Renal cortex interstitium (tissue), 11 donors: ENCODE data around the gene RGS6. TPM values are rescaled to one million over a fixed set of nuclear protein-coding genes. Genes with fewer than 3 reads are reported as not detected.

Experiments
- DNase-seq, 11 donors: peaks; one replicate each; pipeline ENCODE4 v3.0.0-alpha.2; 2013; ENCODE audit warnings: low read depth in 9 of 11, low spot score in 4 of 11; ENCODE audit errors: extremely low read depth in 1 of 11
- polyA plus RNA-seq, 3 donors: library from polyadenylated mRNA; unstranded; fragments of 120-200 nt; gene quantifications; one replicate each; pipeline ENCODE4 v1.2.1, GENCODE V29; 2013; ENCODE audit not compliant: insufficient read length in 3 of 3

Gene RGS6
- polyA plus RNA-seq, 3 donors, result 1.4 to 1.7 (median 1.4) TPM

DNA sequence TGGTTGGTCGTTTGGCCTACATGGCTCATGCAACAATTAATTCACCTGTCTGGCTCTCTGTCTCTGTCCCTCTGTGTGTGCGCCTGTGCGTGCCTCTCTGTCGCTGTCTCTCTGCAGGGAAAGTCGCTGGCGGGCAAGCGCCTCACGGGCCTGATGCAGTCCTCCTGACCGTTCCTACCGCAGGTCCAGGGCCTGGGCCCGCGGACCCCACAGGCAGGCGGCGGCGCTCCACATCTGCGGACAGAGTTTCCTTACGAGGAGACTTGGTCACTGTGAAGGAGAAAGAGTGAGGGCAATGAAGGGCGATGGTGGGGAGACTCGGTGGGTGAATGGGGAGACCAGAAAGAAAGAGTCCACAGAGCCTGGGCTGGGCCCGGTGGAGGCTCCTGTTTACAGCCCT, 630.1 kb downstream of the RGS6 start:
- no peak for DNase-seq

DNA sequence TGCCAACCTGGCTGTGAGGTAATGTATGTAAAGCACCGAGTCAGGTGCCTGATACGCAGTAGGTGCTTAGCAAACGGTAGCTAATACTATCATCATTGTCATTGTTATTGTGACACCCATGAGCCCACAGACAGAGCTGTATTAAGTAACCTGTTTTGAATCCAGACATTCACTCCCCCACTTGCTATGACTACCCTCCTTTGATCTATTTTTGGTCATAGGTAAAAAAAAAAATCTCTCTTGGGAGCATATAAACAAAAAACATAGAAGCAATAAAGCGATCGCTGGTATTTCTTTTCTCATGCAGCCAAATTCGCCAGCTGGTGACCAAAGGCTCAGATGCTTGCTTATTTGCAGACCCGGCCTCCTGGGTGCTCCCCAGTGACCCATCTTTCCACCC, 631.4 kb downstream of the RGS6 start:
- DNase-seq, result no peak

DNA sequence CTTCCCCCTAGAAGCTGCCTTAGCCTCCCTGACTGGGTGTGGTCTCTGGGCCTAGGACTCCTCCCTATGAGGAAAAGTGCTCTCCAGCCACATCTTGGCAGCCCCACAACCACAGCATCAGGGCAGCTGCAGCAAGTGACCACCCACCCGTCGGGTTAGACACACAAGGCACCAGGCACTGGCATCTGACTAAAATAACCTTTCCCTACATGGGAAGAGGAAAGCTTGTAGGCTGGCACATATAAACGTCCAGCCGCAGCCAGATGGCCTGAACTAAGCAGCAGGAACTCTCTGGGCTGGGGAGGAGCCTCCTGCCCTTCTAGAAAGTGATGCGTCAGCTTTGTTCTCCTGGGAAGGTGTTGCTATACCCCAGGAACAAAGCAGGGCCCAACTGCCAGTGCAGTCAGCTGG, 632.9 kb downstream of the RGS6 start:
- DNase-seq, result no peak

DNA sequence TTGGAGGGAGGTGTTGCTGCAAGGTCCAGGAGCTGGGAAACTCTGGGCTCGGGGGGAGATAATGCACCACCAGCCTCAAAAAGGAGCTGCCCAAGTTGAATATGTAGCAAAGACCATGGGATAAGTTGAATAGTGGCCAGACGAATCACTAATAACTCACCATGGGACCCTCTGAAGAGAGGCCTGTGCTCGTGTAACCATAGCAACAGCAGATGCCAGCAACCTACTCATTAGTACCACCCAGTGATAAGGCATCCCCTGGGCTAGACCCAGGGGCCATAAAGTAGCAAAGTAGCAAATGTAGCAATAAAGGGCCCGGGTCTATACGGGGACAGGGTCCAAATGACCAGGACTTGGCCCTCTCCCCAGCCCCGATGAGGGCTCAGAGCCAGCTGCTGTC, 633.7 kb downstream of the RGS6 start:
- no peak for DNase-seq

DNA sequence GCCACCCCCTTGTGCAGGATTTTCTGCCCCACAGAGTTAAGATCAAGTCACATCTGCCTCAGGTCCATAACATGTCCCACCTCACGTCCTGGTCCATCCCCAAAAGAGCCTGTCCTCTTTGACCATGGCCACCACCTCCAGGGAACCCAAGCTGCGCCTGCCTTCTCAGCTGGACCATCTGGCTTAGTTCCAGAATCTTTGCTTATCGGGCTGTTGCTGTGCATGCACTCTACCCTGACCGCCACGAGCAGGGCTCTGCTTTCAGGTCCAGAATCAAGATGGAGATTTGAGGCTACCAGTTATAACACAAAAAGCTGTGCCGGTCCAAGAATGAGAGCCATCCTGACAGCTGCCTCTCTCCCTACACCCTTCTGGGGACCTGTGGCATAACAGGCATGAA, 635.0 kb downstream of the RGS6 start:
- DNase-seq, result no peak

DNA sequence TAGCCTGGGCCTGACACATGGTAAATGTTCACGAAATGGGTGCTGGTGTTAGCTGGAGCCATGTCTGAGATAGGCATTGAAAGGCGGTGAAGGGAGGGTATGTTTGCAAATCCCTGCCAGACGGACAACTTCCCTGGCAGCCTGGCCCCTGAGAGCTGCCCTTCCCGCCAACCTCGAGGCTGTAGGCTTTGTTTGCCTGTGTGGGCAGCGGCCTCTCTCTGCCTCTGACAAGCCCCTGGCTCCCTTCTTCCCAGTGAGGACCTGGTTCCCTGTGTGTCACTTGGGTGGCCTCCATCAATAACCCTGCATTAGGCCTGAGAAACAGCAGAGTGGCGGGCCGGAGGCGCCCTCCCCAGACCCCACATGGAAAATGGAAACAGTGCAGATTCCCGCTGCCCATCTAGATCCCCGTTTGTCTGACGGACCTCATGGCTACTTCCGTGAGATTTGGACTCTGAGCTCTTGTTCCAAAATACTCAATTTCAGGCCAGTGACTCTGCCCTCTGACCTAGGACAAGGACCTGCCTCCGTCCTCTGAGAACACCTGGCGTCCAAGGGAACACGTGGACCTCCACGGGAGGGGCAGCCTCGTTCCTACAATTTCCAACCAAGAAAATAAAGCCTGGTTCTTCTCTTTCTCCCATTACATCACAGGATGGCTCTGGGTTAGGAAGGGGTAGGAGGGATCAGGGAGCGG, 636.2 kb downstream of the RGS6 start:
- DNase-seq, result no peak

DNA sequence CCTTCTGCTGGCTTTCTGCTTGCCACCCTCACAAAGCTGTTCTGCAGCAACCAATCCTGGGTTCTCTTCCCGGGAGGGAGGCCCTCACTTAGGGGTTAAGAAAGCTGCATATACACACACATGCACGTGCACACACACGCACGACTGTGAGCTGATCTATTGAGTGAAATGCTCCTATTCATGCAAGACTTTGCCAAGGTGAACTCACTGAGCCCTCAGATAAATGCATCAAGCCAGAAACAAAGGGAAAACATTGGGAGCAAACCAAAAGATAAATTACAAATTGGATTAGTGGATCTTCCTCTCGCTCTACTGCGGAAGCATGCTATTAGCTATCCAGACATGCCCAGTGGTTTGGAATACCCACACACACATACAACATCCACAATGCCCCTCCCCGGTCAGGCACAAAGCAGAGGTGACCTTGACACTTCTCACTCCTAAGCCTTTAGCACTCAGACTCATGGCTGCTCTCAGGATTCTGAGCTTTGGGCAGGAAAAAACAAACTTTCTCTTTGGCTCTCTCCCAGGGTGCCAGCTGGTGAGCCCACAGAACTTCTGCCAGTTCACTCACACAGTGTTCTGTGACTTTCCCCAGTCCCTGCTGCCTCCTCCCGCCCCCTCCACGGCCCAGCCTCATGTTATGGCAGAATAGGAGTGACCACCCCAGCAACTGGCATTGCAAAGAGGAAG, 641.6 kb downstream of the RGS6 start:
- no peak for DNase-seq

DNA sequence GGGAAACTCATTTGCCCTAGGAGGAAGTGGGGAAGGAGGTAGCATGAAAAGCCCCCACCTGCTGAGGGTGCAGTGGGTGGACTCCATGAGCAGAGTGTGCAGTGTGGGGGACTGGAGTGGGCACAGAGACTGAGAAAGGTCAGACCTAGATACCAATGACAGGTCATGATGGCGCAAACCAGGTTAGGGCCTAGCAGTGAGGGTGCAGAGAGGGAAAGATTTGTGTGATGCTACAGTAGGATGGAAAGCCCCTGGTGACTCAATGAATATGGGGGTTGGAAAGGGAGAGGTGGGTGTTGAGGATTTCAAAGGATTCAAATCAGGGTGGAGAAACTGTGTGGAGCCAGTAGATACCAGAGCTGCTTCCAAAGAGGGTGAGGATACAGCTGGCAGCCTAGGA, 642.5 kb downstream of the RGS6 start:
- DNase-seq, result no peak

DNA sequence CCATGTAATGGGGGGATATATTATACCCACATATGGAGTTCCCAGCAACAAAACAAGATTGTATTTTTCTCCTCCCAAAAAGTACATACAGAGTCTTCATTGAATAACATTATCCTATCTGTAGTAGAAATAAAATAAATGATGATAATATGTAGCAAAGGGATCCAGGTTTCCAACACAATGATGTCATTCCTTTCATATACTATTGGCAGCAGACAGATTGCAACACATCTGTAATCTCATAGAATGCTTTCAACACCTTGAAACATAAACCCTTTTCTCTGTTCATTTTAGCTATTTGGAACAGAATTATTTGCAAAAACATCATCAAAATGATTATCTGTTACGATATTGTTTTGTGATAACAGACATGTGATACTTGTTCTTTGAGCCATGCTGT, 644.0 kb downstream of the RGS6 start:
- no peak for DNase-seq

DNA sequence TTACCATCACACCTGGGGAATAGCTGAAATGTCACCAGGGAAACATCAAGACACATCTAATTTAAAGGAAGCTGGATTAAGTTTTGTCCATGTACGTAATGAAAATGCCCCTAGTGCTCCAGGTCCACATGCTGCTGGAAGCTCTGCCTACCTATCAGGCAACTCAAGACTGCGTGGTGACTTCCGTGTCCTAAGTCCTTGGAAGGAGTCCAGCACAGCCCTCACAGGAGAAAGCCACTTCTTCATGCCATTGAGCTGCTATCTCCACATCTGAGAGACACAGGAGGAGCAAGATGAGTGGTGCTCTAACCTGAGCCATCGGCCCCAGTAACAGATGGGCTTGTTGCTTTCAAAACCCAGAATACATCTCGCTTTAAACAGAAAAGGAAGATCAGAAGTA, 645.3 kb downstream of the RGS6 start:
- no peak for DNase-seq

DNA sequence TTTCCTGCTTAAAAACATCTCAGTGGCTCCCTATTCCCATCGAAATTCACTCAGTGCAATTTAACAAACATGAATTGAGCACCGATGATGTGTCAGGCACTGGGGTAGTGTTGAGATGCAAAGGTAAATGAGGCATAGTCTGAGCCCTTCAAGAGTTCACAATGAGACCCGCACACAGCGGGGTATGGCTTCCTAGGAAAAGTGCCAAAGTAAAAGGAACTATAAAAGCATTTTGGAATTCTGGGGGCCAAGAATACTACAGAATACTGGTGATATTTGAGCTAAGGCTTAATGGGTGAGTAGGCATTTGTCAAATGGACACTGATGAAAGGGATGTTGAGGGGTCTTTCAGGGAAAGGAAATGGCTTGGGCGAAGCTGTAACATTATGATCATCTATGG, 646.3 kb downstream of the RGS6 start:
- DNase-seq, result no peak

DNA sequence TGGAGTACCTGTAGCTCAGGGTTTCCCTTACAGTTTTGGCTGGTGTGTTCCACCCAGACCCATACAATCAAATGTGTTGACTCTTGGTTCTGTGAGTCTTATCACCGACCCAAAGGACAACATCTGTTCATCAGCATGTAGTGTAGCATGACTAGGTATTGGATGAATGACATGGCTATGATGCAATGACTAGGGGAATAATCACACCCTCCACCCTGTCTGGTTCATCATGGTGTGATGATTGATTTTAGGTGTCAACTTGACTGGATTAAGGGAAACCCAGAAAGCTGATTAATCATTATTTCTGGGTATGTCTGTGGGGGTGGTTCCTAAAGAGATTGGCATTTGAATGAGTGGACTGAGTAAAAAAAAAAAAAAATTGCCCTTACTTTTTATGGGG, 650.4 kb downstream of the RGS6 start:
- DNase-seq, result no peak

DNA sequence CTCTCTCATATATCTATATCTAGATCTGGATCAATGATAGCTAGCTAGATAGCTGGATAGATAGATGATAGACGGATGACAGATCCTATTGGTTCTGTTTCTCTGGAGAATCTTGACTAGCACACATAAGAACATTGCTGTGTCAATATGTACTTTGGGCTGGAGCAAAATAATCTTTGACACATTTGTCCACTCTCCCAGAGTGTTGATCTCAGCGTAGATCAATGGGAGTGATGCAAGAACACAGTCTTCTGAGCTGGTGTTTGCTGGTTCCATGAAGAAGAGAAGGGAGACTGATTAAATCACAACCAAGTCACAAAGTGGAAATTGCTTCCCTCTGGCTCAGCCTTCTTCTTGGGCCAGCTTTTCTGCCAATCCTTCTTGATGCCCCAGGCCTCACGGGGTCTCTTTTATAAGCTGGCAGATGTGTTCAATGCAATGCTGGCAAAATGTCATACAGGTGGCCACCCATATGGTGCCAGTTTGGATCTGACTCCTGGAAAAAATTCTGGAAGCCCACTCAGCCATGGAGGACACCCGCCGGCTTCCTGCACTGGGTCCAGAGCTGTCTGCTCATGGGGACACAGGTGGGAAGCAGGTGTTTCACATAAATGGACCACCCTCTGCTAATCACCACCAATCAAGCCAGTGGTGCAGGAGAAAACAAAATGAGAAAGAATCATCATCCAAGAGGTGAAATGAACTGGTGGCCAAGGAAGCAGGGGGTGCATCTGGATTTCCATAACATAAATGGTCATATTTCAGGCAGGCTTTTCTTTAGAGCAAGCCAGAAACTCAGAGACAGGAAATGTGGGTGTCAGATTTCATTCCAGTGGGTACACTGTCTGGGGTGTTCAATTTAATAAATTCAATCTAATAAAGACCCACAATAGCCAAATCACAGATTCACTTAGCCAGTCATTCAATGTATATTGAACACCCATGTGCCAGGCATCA, 651.4 kb downstream of the RGS6 start:
- no peak for DNase-seq

DNA sequence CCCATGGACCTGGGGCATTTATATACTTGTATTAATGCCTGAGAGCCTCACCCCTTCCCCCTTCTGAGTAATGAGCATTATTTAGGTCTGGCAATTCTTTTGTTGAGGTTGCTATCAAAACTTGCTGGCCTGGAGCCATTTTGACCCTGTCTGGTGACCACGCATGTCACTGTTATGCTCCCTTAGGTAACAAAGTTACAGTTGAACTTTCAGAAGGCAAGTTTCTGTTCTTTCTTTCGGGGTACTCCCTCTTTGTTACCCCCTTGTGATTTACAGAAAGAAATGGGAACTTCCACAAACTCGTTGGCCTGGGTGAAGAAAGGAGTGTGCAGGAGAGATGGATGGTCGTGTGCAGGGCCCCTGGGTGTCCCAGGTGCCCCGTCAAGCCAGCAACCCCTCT, 656.3 kb downstream of the RGS6 start:
- DNase-seq, result no peak

DNA sequence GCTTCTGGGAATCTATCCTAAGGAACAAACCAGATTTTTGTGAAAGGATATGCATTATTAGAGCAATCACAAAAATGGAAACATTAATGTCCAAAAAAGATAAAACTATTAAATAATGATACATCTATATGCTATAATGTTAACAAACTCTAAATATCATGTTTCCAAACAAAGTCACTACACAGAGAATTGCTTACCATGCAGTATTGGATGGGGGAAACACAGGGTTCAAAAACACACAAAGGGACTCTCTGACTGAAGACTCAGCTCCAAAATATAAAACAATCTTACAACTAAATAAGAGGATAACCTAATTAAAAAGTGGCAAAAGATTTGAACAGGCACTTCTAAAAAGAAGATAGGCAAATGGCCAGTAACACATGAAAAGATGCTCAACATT, 657.4 kb downstream of the RGS6 start:
- DNase-seq, result no peak

DNA sequence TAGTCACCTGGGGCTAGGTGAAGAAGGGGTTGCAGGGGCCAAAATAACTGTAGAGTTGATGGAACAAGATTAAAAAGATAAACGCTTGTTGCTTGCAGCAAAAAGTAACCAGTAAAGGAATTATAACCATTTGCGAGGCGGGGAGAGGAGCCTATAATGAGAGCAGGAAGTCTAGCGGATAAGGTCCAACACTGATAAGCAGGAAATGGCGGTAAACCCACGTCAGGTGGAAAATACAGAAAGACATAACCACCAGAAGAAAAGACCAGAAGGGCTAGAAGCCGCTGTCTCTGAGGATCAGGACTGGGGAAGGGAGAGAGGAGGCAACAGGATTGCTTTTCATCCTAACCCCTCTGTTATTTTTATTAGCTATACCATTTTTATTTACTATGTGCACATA, 658.3 kb downstream of the RGS6 start:
- DNase-seq, result no peak

DNA sequence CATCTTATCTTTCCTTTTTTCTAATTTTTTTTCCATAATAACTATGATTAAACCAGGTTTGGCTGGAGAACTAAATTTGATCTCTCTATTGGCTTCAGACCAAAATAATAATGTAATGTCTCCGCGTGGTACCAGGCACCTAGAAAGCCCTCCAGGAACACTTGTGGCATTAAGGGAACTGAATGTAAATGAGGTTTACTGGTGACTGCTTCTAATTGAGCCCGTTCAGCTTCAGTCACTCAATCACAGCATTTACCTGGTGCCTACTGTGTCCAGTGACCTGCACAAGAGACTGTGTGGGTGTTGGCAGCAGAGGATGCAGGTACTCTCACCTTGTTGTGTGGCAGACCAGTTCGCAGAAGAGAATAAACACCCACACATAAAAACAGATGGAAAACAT, 659.2 kb downstream of the RGS6 start:
- DNase-seq, result no peak

DNA sequence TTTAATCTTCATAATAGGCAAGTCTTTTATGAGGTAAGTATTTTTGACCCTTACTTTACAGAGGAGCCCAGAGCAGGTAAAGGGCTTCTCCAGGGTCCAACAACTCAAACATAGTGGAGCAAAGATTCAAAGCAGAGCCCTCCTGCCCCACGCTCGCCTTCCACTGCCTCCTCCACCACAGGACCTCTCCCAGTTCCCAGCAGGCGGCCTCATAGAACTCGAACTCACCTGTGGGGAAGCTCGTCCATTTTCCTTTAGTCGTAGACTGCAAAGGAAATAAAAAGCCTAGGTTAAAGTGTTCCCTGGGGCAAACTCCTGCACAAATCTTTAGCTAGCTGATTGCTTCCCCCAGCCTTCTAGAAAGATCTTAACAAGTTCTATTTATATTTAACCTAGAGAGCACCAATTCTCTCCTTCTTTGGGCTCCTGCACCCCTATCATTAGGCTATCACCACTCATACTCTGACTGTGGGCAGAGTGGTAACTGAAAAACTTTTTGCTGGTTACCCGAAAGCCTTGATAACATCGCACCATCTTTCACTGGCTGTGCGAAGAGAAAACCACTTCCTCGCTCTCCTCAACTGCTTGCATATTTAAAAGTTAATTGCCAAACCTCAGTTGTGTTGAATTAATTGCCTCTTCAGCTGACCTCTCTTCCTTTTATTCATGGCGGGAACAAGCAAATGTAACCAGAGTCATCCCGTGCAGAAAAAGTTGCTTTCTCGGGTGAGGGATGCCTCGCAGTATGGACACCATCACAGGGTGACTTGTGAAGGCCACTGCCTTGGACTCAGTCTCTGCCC, 662.1 kb downstream of the RGS6 start:
- DNase-seq, result no peak

DNA sequence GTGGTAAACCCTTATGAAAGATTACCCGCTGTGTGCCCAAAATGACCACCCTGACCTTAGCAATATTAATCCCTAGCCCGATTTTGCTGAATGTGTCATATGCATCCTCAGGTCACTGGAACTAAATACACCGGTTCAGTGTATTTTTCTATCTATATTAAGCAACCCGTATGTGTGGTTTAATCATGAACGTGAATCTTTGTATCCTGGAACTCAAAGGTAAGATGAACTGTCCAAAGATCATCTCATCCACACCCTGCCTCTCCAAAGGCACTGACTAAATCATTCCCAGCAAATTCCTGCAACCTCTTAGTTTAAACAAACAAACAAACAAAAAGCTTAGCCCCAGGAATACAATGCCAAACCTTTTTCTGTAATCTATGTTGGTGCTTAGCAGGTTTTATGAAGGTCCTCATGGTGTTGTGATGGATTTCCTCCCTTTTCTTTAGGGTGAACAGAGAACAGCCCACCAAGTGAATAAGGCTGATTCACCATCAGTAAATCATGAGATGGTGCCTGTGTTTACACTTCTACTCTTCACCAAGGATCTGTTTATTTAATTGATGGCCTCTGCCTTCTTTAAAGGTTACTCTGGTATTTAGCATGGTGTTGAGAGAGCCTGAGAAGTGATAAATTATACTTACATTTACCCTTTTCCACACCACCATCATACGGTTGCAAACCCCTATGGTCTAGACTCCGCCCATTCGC, 663.1 kb downstream of the RGS6 start:
- DNase-seq, result no peak
